GM19324 (cell line): ENCODE data around the gene NXPH4.

Experiments
- ATAC-seq: cut with Tn5 transposase; IDR thresholded peaks from one replicate; pipeline ENCODE4 v1.9.1; 2021; ENCODE audit warnings: mild to moderate bottlenecking, moderate library complexity; ENCODE audit not compliant: unreplicated experiment, low FRiP score

The NXPH4 gene

GRCh38 chr12:57229634-57230380, 13.2 kb downstream of the NXPH4 start, which contains the start of gene SHMT2:
Gene SHMT2, plus strand, starts transcription at chr12:57229711. Its CDS starts 68 bp downstream, at chr12:57229779.
- peak; percentile 74 for ATAC-seq

GRCh38 chr12:57230381-57231155, 14.0 kb downstream of the NXPH4 start:
- no peak for ATAC-seq

- no peak for ATAC-seq
Measured at GRCh38 chr12:57231276-57232021, 14.9 kb downstream of the NXPH4 start.

GRCh38 chr12:57232156-57232756, 15.7 kb downstream of the NXPH4 start:
- no peak for ATAC-seq

- no peak for ATAC-seq
Measured at GRCh38 chr12:57233357-57234232, 17.0 kb downstream of the NXPH4 start.

GRCh38 chr12:57234233-57234570, 17.6 kb downstream of the NXPH4 start:
- ATAC-seq, result no peak

GRCh38 chr12:57234571-57235016, 18.0 kb downstream of the NXPH4 start:
- no peak for ATAC-seq

- ATAC-seq, result no peak
Measured at GRCh38 chr12:57235017-57235727, 18.6 kb downstream of the NXPH4 start.

GRCh38 chr12:57235728-57236131, 19.1 kb downstream of the NXPH4 start:
- ATAC-seq, result no peak

GRCh38 chr12:57236201-57236924, 19.8 kb downstream of the NXPH4 start:
- ATAC-seq, result no peak

GRCh38 chr12:57236925-57237595, 20.5 kb downstream of the NXPH4 start:
- ATAC-seq, result no peak

GRCh38 chr12:57237596-57237931, 21.0 kb downstream of the NXPH4 start:
- no peak for ATAC-seq

- ATAC-seq, result no peak
Measured at GRCh38 chr12:57237932-57238853, 21.6 kb downstream of the NXPH4 start.

GRCh38 chr12:57238854-57239554, 22.4 kb downstream of the NXPH4 start:
- peak; percentile 56 for ATAC-seq

GRCh38 chr12:57239587-57240065, 23.0 kb downstream of the NXPH4 start:
- no peak for ATAC-seq
